HCT116 (cell line): ENCODE data around the gene TUBB8.

Experiments
- ATF3 ChIP-seq: IDR thresholded peaks from 2 replicates; pipeline ENCODE4 v1.6.1; 2012
- POLR2AphosphoS5 ChIP-seq: IDR thresholded peaks from 2 replicates; pipeline ENCODE4 v1.6.1; 2011; ENCODE audit warnings: mild to moderate bottlenecking, low read depth, low read length, moderate library complexity
- REST ChIP-seq: IDR thresholded peaks from 2 replicates; pipeline ENCODE4 v1.6.1; 2012; ENCODE audit warnings: low read depth
- YY1 ChIP-seq: IDR thresholded peaks from 2 replicates; pipeline ENCODE4 v1.6.1; 2011; ENCODE audit warnings: low read length, low read depth, moderate library complexity, mild to moderate bottlenecking; ENCODE audit not compliant: insufficient replicate concordance; ENCODE audit errors: extremely low read depth
- TF ChIP-seq, protein P1 (sequence below), 3 experiments: fragments of 200-600 bp in 1 of 3; sonication (generic) in 1 of 3; IDR thresholded peaks in 2 of 3; conservative IDR thresholded peaks in 1 of 3; 2 replicates each; pipeline ENCODE4 v1.5.1; 2012 to 2017; ENCODE audit warnings: low read depth in 2 of 3, low read length in 2 of 3, antibody characterized with exemption in 1 of 3, borderline replicate concordance in 1 of 3, control low read depth in 1 of 3, mild to moderate bottlenecking in 1 of 3, mixed read lengths in 1 of 3, mixed run types in 1 of 3, moderate library complexity in 1 of 3; ENCODE audit not compliant: insufficient read depth in 1 of 3

DNA sequence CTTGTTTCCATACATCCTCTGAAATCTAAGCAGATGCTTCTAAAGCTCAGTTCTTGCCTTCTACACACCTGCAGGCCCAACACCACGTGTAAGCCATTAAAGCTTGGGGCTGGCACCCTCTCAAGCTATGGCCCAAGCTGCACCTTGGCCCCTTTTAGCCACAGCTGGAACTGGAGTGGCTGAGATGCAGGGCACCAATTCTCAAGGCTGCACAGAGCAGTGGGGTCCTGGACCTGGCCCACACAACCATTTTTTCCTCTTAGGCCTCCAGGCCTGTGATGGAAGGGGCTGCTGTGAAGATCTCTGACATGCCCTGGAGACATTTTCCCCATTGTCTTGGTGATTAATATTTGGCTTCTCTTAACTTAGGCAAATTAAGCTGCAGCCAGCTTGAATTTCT, 47.4 kb upstream of the TUBB8 start:
- TF ChIP-seq REST = no peak
- TF ChIP-seq ATF3 = no peak
- no peak for TF ChIP-seq POLR2AphosphoS5
- TF ChIP-seq, protein P1, sequence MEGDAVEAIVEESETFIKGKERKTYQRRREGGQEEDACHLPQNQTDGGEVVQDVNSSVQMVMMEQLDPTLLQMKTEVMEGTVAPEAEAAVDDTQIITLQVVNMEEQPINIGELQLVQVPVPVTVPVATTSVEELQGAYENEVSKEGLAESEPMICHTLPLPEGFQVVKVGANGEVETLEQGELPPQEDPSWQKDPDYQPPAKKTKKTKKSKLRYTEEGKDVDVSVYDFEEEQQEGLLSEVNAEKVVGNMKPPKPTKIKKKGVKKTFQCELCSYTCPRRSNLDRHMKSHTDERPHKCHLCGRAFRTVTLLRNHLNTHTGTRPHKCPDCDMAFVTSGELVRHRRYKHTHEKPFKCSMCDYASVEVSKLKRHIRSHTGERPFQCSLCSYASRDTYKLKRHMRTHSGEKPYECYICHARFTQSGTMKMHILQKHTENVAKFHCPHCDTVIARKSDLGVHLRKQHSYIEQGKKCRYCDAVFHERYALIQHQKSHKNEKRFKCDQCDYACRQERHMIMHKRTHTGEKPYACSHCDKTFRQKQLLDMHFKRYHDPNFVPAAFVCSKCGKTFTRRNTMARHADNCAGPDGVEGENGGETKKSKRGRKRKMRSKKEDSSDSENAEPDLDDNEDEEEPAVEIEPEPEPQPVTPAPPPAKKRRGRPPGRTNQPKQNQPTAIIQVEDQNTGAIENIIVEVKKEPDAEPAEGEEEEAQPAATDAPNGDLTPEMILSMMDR (IDR thresholded peaks at IDR 0.05 in 2 of 3, conservative IDR thresholded peaks at IDR 0.05 in 1 of 3; ENCODE audit: borderline replicate concordance in 1 of 3, insufficient read depth in 1 of 3, low read depth in 2 of 3, low read length in 2 of 3) = no peak
- TF ChIP-seq YY1 = no peak
